GM23338 (cell line): Measurements from ENCODE around the gene BAX. TPM values are rescaled to one million over a fixed set of nuclear protein-coding genes. Genes with fewer than 3 reads are reported as not detected.

ENCODE experiments used
- ATAC-seq: fragments of 200-7000 bp; cut with Tn5 transposase; 3 replicates; pipeline ENCODE4 v1.9.1; 2020
- DNase-seq: peaks from one replicate; pipeline ENCODE4 v3.0.0-alpha.2; 2015; ENCODE audit warnings: low spot score
- H2AFZ ChIP-seq: fragments of 200-600 bp; sonication (generic); 2 replicates; pipeline ENCODE4 v1.8.0; 2016; ENCODE audit warnings: antibody characterized with exemption, mild to moderate bottlenecking, moderate library complexity
- H3F3A ChIP-seq: fragments of 200-600 bp; sonication (generic); replicated peaks from 2 replicates; pipeline ENCODE4 v1.8.0; 2017; ENCODE audit warnings: antibody characterized with exemption, mixed run types, low read depth
- H3K27ac ChIP-seq: fragments of 200-600 bp; sonication (generic); 2 replicates; pipeline ENCODE4 v1.6.1; 2016; ENCODE audit warnings: low read depth
- H3K27me3 ChIP-seq: fragments of 200-600 bp; sonication (generic); 2 replicates; pipeline ENCODE4 v1.8.0; 2016; ENCODE audit warnings: mild to moderate bottlenecking, mixed run types, moderate library complexity; ENCODE audit not compliant: insufficient read depth
- H3K36me3 ChIP-seq: fragments of 200-600 bp; sonication (generic); 2 replicates; pipeline ENCODE4 v1.8.0; 2016; ENCODE audit warnings: mild to moderate bottlenecking; ENCODE audit not compliant: insufficient read depth
- H3K4me1 ChIP-seq: fragments of 200-600 bp; sonication (generic); 2 replicates; pipeline ENCODE4 v1.8.0; 2016; ENCODE audit warnings: mild to moderate bottlenecking, moderate library complexity; ENCODE audit not compliant: insufficient read depth
- H3K4me2 ChIP-seq: fragments of 200-600 bp; sonication (generic); 2 replicates; pipeline ENCODE4 v1.7.1; 2017; ENCODE audit warnings: mixed run types
- H3K4me3 ChIP-seq: fragments of 200-600 bp; sonication (generic); 2 replicates; pipeline ENCODE4 v1.6.1; 2016; ENCODE audit warnings: mixed run types
- H3K79me2 ChIP-seq: fragments of 200-600 bp; sonication (generic); replicated peaks from 2 replicates; pipeline ENCODE4 v1.8.0; 2017; ENCODE audit warnings: mild to moderate bottlenecking; ENCODE audit not compliant: insufficient read depth
- H3K9me2 ChIP-seq: fragments of 200-600 bp; sonication (generic); 2 replicates; pipeline ENCODE4 v1.8.0; 2017; ENCODE audit not compliant: insufficient read depth
- H4K20me1 ChIP-seq: fragments of 200-600 bp; sonication (generic); replicated peaks from 2 replicates; pipeline ENCODE4 v1.8.0; 2017; ENCODE audit warnings: mild to moderate bottlenecking; ENCODE audit not compliant: insufficient read depth
- H3K27ac Mint-ChIP-seq: 2 replicates; pipeline ENCODE4 v1.8.0; 2020; ENCODE audit warnings: inconsistent platforms, mild to moderate bottlenecking, moderate library complexity, mixed read lengths
- H3K27me3 Mint-ChIP-seq: 3 replicates; pipeline ENCODE4 v1.8.0; 2022; ENCODE audit warnings: low read depth, mild to moderate bottlenecking, moderate library complexity, mixed read lengths, inconsistent platforms; ENCODE audit not compliant: insufficient read depth, poor library complexity
- H3K36me3 Mint-ChIP-seq: 3 replicates; pipeline ENCODE4 v1.8.0; 2021; ENCODE audit warnings: low read depth, mild to moderate bottlenecking, inconsistent platforms, moderate library complexity, mixed read lengths
- H3K4me1 Mint-ChIP-seq: 3 replicates; pipeline ENCODE4 v1.8.0; 2020; ENCODE audit warnings: mild to moderate bottlenecking, inconsistent platforms, mixed read lengths
- H3K4me3 Mint-ChIP-seq: 3 replicates; pipeline ENCODE4 v1.8.0; 2021; ENCODE audit warnings: moderate library complexity, mild to moderate bottlenecking, inconsistent platforms, mixed read lengths
- H3K9me3 Mint-ChIP-seq: 3 replicates; pipeline ENCODE4 v1.8.0; 2020; ENCODE audit warnings: moderate library complexity, mild to moderate bottlenecking, inconsistent platforms, mixed read lengths
- CREB1 ChIP-seq: fragments of 250-450 bp; sonication (Bioruptor Pico); IDR thresholded peaks from 2 replicates; pipeline ENCODE4 v1.5.0; 2020; ENCODE audit warnings: low read depth, mild to moderate bottlenecking, moderate library complexity
- EZH2 ChIP-seq: fragments of 200-600 bp; sonication (generic); IDR thresholded peaks from one replicate; pipeline ENCODE4 v1.8.0; 2017; ENCODE audit warnings: antibody characterized with exemption, mild to moderate bottlenecking, low read depth; ENCODE audit not compliant: unreplicated experiment
- EZH2phosphoT487 ChIP-seq: fragments of 200-600 bp; sonication (generic); IDR thresholded peaks from one replicate; pipeline ENCODE4 v1.8.1; 2018; ENCODE audit warnings: antibody characterized with exemption; ENCODE audit not compliant: unreplicated experiment
- JUNB ChIP-seq: IDR thresholded peaks from one replicate; pipeline ENCODE4 v1.6.1; 2016; ENCODE audit warnings: antibody characterized with exemption; ENCODE audit not compliant: unreplicated experiment
- NANOG ChIP-seq: IDR thresholded peaks from 2 replicates; pipeline ENCODE4 v1.6.1; 2016; ENCODE audit warnings: antibody characterized with exemption, borderline replicate concordance
- POLR2AphosphoS5 ChIP-seq: IDR thresholded peaks from 2 replicates; pipeline ENCODE4 v1.6.1; 2016; ENCODE audit warnings: antibody characterized with exemption, low read depth
- STAT1 ChIP-seq: IDR thresholded peaks from one replicate; pipeline ENCODE4 v1.6.1; 2016; ENCODE audit warnings: antibody characterized with exemption; ENCODE audit not compliant: unreplicated experiment
- ZNF114 ChIP-seq: fragments of 250-450 bp; sonication (Bioruptor Pico); IDR thresholded peaks from 2 replicates; pipeline ENCODE4 v1.5.0; 2020; ENCODE audit warnings: mild to moderate bottlenecking, moderate library complexity
- ZNF331 ChIP-seq: fragments of 250-450 bp; sonication (Bioruptor Pico); IDR thresholded peaks from 2 replicates; pipeline ENCODE4 v1.5.0; 2020; ENCODE audit warnings: low read depth, mild to moderate bottlenecking, moderate library complexity
- polyA plus RNA-seq: library from polyadenylated mRNA; unstranded; fragments of >200 nt; fragmentation: Nextera tagmentation; extraction: Ambion mirVana; gene quantifications from 2 replicates; pipeline ENCODE4 v1.2.1, GENCODE V29; 2016
- total RNA-seq: library from RNA; depleted of rRNA; stranded (reverse); fragments of >200 nt; shearing (Covaris generic); gene quantifications from 2 replicates; pipeline ENCODE4 v1.2.3, GENCODE V29; 2014
- TF ChIP-seq, protein P1 (sequence below): IDR thresholded peaks from one replicate; pipeline ENCODE4 v1.6.1; 2018; ENCODE audit warnings: antibody characterized with exemption; ENCODE audit not compliant: unreplicated experiment
- TF ChIP-seq, protein P2 (sequence below): IDR thresholded peaks from 2 replicates; pipeline ENCODE4 v1.6.1; 2016; ENCODE audit warnings: antibody characterized with exemption
- TF ChIP-seq, protein P3 (sequence below): fragments of 250-450 bp; sonication (Bioruptor Pico); IDR thresholded peaks from 2 replicates; pipeline ENCODE4 v1.5.0; 2020; ENCODE audit warnings: mild to moderate bottlenecking, moderate library complexity

Gene BAX
- total and polyA plus RNA-seq, 2 experiments from 2014 or later: 179 to 261 TPM

DNA sequence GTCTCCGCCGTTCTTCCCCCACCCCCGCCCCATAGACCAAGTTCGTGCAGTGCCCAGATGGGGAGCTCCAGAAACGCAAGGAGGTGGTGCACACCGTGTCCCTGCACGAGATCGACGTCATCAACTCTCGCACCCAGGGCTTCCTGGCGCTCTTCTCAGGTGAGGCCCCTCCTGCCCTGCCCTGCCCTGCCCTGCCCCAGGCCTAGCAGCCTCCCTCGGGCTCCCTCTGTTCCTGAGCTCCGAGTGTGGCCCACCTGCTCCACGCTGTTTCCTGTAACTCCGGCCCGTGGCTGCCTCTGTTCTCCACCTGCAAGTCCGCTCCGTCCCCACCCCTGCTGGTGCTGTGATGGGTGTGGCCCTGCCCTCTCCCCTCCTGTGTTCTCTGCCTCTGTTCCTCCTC is 55.8 kb downstream of the BAX start:
- Mint-ChIP-seq H3K9me3 (no peaks in the 10 kb centered on the region; the same call in 2 of the 3 replicates), H3K27ac (peak overlapping the region; percentile 29; the same call in 1 of the 2 replicates), H3K4me3 (no peak overlapping the region), H3K4me1 (no peaks in the 10 kb centered on the region), H3K36me3 (peaks cover 74% of the 10 kb centered on the region), H3K27me3 (peaks cover 7% of the 10 kb centered on the region)
- H3F3A ChIP-seq: no peaks in the 10 kb centered on the region
- H3K4me3 ChIP-seq: no peak overlapping the region
- H3K9me2 ChIP-seq: no peaks in the 10 kb centered on the region
- H2AFZ ChIP-seq: no peak overlapping the region
- no peaks in the 10 kb centered on the region for H3K79me2 ChIP-seq
- no peak overlapping the region for H3K4me2 ChIP-seq
- no peak for ATAC-seq
- H4K20me1 ChIP-seq: no peaks in the 10 kb centered on the region; the same call in 1 of the 2 replicates
- peaks cover 10% of the 10 kb centered on the region for H3K36me3 ChIP-seq
- no peaks in the 10 kb centered on the region for H3K4me1 ChIP-seq
- H3K27ac ChIP-seq: no peak overlapping the region
- no peaks in the 10 kb centered on the region for H3K27me3 ChIP-seq
- TF ChIP-seq ZNF331 (CRISPR knock-in tag) (no peak), STAT1 (no peak), EZH2phosphoT487 (no peak), NANOG (no peak), POLR2AphosphoS5 (no peak), ZNF114 (CRISPR knock-in tag) (no peak), JUNB (no peak)
- TF ChIP-seq, protein P1, sequence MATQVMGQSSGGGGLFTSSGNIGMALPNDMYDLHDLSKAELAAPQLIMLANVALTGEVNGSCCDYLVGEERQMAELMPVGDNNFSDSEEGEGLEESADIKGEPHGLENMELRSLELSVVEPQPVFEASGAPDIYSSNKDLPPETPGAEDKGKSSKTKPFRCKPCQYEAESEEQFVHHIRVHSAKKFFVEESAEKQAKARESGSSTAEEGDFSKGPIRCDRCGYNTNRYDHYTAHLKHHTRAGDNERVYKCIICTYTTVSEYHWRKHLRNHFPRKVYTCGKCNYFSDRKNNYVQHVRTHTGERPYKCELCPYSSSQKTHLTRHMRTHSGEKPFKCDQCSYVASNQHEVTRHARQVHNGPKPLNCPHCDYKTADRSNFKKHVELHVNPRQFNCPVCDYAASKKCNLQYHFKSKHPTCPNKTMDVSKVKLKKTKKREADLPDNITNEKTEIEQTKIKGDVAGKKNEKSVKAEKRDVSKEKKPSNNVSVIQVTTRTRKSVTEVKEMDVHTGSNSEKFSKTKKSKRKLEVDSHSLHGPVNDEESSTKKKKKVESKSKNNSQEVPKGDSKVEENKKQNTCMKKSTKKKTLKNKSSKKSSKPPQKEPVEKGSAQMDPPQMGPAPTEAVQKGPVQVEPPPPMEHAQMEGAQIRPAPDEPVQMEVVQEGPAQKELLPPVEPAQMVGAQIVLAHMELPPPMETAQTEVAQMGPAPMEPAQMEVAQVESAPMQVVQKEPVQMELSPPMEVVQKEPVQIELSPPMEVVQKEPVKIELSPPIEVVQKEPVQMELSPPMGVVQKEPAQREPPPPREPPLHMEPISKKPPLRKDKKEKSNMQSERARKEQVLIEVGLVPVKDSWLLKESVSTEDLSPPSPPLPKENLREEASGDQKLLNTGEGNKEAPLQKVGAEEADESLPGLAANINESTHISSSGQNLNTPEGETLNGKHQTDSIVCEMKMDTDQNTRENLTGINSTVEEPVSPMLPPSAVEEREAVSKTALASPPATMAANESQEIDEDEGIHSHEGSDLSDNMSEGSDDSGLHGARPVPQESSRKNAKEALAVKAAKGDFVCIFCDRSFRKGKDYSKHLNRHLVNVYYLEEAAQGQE: no peak
- TF ChIP-seq, protein P2, sequence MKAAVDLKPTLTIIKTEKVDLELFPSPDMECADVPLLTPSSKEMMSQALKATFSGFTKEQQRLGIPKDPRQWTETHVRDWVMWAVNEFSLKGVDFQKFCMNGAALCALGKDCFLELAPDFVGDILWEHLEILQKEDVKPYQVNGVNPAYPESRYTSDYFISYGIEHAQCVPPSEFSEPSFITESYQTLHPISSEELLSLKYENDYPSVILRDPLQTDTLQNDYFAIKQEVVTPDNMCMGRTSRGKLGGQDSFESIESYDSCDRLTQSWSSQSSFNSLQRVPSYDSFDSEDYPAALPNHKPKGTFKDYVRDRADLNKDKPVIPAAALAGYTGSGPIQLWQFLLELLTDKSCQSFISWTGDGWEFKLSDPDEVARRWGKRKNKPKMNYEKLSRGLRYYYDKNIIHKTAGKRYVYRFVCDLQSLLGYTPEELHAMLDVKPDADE: no peak
- DNase-seq: no peak

DNA sequence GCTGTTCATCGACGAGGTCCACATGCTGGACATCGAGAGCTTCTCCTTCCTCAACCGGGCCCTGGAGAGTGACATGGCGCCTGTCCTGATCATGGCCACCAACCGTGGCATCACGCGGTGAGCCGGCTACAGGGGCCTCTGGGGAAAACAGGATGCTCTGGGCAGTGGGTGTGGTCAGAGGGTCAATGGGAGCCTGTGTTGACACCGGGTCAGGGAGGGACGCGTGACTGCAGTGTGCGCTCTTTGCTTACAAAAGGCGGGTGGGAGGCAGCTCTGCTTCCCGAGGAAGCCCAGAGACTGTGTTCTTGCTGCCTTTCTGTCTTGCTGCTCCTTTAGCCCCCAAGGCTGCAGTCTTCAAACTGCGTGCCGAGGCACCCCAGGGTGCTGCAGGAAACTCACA is 56.5 kb downstream of the BAX start:
- peaks cover 73% of the 10 kb centered on the region for H3K36me3 Mint-ChIP-seq
- H3K9me2 ChIP-seq: no peaks in the 10 kb centered on the region
- no peak for TF ChIP-seq EZH2
- TF ChIP-seq CREB1 (CRISPR knock-in tag): no peak
- TF ChIP-seq ZNF331 (CRISPR knock-in tag): no peak
- no peak for TF ChIP-seq JUNB
- TF ChIP-seq, protein P3, sequence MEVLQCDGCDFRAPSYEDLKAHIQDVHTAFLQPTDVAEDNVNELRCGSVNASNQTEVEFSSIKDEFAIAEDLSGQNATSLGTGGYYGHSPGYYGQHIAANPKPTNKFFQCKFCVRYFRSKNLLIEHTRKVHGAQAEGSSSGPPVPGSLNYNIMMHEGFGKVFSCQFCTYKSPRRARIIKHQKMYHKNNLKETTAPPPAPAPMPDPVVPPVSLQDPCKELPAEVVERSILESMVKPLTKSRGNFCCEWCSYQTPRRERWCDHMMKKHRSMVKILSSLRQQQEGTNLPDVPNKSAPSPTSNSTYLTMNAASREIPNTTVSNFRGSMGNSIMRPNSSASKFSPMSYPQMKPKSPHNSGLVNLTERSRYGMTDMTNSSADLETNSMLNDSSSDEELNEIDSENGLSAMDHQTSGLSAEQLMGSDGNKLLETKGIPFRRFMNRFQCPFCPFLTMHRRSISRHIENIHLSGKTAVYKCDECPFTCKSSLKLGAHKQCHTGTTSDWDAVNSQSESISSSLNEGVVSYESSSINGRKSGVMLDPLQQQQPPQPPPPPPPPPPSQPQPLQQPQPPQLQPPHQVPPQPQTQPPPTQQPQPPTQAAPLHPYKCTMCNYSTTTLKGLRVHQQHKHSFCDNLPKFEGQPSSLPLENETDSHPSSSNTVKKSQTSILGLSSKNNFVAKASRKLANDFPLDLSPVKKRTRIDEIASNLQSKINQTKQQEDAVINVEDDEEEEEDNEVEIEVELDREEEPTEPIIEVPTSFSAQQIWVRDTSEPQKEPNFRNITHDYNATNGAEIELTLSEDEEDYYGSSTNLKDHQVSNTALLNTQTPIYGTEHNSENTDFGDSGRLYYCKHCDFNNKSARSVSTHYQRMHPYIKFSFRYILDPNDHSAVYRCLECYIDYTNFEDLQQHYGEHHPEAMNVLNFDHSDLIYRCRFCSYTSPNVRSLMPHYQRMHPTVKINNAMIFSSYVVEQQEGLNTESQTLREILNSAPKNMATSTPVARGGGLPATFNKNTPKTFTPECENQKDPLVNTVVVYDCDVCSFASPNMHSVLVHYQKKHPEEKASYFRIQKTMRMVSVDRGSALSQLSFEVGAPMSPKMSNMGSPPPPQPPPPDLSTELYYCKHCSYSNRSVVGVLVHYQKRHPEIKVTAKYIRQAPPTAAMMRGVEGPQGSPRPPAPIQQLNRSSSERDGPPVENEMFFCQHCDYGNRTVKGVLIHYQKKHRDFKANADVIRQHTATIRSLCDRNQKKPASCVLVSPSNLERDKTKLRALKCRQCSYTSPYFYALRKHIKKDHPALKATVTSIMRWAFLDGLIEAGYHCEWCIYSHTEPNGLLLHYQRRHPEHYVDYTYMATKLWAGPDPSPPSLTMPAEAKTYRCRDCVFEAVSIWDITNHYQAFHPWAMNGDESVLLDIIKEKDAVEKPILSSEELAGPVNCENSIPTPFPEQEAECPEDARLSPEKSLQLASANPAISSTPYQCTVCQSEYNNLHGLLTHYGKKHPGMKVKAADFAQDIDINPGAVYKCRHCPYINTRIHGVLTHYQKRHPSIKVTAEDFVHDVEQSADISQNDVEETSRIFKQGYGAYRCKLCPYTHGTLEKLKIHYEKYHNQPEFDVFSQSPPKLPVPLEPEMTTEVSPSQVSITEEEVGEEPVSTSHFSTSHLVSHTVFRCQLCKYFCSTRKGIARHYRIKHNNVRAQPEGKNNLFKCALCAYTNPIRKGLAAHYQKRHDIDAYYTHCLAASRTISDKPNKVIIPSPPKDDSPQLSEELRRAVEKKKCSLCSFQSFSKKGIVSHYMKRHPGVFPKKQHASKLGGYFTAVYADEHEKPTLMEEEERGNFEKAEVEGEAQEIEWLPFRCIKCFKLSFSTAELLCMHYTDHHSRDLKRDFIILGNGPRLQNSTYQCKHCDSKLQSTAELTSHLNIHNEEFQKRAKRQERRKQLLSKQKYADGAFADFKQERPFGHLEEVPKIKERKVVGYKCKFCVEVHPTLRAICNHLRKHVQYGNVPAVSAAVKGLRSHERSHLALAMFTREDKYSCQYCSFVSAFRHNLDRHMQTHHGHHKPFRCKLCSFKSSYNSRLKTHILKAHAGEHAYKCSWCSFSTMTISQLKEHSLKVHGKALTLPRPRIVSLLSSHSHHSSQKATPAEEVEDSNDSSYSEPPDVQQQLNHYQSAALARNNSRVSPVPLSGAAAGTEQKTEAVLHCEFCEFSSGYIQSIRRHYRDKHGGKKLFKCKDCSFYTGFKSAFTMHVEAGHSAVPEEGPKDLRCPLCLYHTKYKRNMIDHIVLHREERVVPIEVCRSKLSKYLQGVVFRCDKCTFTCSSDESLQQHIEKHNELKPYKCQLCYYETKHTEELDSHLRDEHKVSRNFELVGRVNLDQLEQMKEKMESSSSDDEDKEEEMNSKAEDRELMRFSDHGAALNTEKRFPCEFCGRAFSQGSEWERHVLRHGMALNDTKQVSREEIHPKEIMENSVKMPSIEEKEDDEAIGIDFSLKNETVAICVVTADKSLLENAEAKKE (CRISPR knock-in tag): no peak

More for the DNA sequence above, 56.5 kb downstream of the BAX start:
- Mint-ChIP-seq H3K27me3 (peaks cover 7% of the 10 kb centered on the region), H3K9me3 (no peaks in the 10 kb centered on the region; the same call in 2 of the 3 replicates), H3K4me1 (no peaks in the 10 kb centered on the region), H3K27ac (no peak overlapping the region), H3K4me3 (no peak overlapping the region)
- Histone ChIP-seq H3K4me2 (no peak overlapping the region), H3K27me3 (no peaks in the 10 kb centered on the region), H3K27ac (no peak overlapping the region), H3K4me3 (no peak overlapping the region), H3F3A (no peaks in the 10 kb centered on the region), H3K79me2 (no peaks in the 10 kb centered on the region), H2AFZ (no peak overlapping the region), H3K4me1 (no peaks in the 10 kb centered on the region), H4K20me1 (no peaks in the 10 kb centered on the region; the same call in 1 of the 2 replicates), H3K36me3 (peaks cover 7% of the 10 kb centered on the region; the same call in 1 of the 2 replicates)
- ATAC-seq (no peak), DNase-seq (no peak)
